PFSK-1 (cell line): ENCODE data around the gene TNRC6B.

Source experiments
- POLR2AphosphoS5 ChIP-seq: IDR thresholded peaks from 2 replicates; pipeline ENCODE4 v1.6.1; 2012; ENCODE audit warnings: low read depth, mild to moderate bottlenecking, control low read depth, low read length, moderate library complexity
- REST ChIP-seq, 2 experiments: IDR thresholded peaks; 2 replicates each; pipeline versions ENCODE4 v1.6.1 to v1.8.0; 2011 to 2012; ENCODE audit warnings: low read depth in 2 of 2, low read length in 2 of 2, control low read depth in 1 of 2, inconsistent platforms in 1 of 2, mild to moderate bottlenecking in 1 of 2, moderate library complexity in 1 of 2; ENCODE audit not compliant: insufficient read depth in 1 of 2
- TAF1 ChIP-seq: IDR thresholded peaks from 2 replicates; pipeline ENCODE4 v1.6.1; 2012; ENCODE audit warnings: low read length, control low read depth, borderline replicate concordance; ENCODE audit not compliant: insufficient read depth

- no peak for TF ChIP-seq REST (IDR thresholded peaks at IDR 0.05; ENCODE audit: insufficient read depth in 1 of 2, low read depth in 2 of 2, low read length in 2 of 2)
- no peak for TF ChIP-seq TAF1
- no peak for TF ChIP-seq POLR2AphosphoS5
Measured at GRCh38 chr22:40237241-40237640, 59.5 kb downstream of the TNRC6B start.
